Activated CD8-positive, alpha-beta memory T cell treated with anti-CD3 and anti-CD28 coated beads for 48 hours (primary cell): ENCODE measurements around the gene SERINC5.

Experiments used
- DNase-seq, 3 experiments: peaks; one replicate each; pipeline ENCODE4 v3.0.0-alpha.2; 2020; ENCODE audit warnings: low read depth in 2 of 3, low spot score in 2 of 3

Gene SERINC5

DNA sequence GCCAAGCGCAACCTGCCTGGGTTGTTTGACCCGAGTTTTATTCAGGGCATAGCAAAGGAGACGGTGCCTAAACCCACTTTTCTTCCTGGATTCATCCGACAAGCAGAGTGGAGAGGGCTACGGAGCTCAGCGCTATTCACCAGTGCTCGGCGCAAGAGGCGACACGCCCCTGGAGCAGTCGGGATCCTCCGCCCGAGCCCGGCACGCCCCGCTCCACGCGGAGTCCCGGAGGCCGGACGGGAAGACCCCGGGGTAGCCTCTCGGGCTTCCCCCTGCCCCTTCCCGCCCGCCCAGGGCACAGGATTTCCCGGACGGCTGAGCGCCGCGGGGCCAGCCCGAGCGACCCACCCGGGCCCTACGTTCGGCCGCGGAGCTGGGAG lies 427 bp downstream of the SERINC5 start:
- peak in 1 of 3 experiments; percentile 24 for DNase-seq

GRCh38 chr5:80254767-80255430 lies 949 bp downstream of the SERINC5 start:
- no peak for DNase-seq

GRCh38 chr5:80251636-80252035 lies 4.2 kb downstream of the SERINC5 start:
- DNase-seq: no peak

GRCh38 chr5:80250801-80251200 lies 5.0 kb downstream of the SERINC5 start:
- DNase-seq: no peak

DNA sequence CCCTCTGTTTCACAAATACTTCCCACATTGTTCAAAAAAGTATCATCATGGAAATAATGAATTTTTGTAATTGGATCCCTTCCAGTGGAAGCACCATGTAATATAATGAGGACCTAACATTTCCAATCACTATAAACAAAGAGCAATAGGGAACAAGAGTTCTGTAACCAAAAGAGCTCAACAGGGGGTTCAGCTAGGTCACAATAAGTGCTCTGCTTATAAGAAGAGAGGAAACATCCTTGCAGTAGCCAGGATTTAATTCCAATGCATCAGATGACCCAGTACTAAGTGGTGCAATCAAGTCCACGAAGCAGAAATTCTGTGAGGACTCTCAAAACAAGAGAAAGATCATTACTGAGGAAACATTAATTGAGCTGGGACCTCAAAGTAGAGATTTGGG lies 5.9 kb downstream of the SERINC5 start:
- no peak for DNase-seq

- no peak for DNase-seq
Measured at GRCh38 chr5:80248378-80248777, 7.5 kb downstream of the SERINC5 start.

- no peak for DNase-seq
Measured at GRCh38 chr5:80246995-80247729, 8.7 kb downstream of the SERINC5 start.

GRCh38 chr5:80246001-80246758 lies 9.7 kb downstream of the SERINC5 start:
- DNase-seq: no peak

DNA sequence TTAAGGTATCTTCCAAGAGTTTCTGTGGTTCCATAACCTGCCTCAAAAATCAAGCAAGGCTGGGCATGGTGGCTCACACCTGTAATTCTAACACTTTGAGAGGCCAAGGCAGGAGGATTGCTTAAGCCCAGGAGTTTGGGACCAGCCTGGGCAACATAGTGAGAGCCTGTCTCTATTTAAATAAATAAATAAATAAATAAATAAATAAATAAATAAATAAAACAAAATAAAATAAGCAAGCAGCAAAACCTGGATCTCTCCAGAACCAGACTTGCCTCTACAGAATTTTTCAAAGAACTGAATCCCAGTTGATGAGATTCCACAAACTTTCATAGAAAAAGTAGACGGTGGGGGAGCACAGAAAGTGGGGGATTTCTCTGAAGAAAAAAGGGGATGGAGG lies 12.3 kb downstream of the SERINC5 start:
- DNase-seq: no peak

DNA sequence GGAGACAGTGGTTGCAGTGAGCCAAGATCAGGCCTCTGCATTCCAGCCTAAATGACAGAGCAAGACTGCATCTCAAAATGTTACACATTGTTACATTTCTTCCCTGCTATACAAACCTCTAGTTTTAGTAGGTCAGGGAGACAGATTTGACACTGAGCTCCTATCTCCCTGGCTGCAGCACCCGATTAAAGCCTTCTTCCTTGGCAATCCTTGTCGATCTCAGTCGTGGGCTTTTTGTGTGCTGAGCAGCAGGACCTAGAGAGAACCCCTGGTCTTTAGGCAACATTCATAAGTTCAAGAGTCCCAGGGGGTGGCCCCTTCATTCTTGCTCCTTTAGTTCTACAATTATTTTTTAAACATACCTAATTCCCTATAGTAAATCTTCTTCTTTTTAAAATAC lies 13.0 kb downstream of the SERINC5 start:
- DNase-seq: no peak

- DNase-seq: no peak
Measured at GRCh38 chr5:80240368-80240986, 15.4 kb downstream of the SERINC5 start.

DNA sequence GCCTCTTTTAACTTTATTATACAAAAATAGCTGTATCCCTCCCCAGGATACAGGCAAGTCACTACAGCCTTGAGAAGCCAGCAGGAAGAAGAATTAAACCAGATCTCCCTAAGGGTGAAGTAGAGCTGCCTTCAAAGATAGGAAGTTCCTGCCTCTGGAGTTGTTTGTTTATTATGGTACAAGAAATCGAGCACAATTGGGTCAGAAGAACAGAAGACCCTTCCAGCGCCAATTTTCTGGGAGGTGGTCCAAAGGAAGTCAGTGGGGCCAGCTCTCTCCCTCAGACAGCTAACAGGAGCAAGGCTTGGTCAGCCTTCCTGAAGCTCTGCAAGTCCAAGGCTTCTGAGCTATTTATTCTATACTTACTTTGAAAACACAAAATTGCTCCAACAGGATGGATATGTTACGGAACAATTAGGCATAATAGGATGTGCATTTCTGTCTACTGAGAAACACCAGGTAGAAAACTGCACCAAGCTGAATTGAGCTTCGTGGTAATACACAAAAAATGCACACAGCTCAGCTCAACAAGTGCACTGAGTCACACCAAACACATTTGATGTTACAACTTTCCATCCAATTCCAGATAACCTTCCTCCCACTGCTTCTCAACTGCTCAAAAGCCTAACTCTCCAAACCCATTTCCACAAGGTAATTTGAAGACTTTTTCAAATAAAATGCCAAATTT lies 16.0 kb downstream of the SERINC5 start:
- no peak for DNase-seq

- DNase-seq: no peak
Measured at GRCh38 chr5:80238778-80239679, 16.8 kb downstream of the SERINC5 start.

- no peak for DNase-seq
Measured at GRCh38 chr5:80238097-80238496, 17.8 kb downstream of the SERINC5 start.

DNA sequence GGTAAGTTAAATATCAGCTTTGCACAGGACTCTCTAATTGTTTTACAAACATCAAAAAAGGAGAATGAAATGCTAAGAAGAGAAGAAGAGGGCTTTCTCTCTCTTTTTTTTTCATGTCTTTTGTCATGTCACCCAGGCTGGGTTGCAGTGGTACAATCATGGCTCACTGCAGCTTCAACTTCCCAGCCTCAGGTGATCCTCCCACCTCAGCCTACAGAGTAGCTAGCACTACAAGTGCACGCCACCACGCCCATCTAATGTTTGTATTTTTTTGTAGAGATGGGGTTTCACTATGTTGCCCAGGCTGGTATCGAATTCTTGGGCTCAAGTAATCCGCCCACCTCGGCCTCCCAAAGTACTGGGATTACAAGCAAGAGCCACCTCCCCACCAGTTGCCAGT lies 18.6 kb downstream of the SERINC5 start:
- DNase-seq: no peak

GRCh38 chr5:80234116-80234948 lies 21.5 kb downstream of the SERINC5 start:
- DNase-seq: no peak

- no peak for DNase-seq
Measured at GRCh38 chr5:80231693-80232092, 24.2 kb downstream of the SERINC5 start.

DNA sequence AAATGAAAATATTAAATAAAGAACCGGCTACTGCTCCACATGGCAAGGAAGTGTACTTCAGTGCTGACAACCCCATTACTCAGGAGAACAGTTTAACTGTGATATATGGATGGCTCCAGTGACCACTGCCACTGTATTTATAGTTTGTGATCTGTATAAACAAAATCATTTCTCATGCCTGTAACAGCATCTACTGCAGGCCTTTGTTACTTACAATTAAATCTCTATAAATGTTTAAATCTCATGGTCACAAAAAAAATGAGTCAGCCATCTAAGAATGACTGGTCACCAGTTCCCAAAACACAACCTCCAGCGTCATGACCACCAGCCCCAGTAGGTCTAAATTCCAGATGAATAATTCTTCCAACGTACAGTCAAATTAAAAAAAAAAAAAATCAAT lies 24.6 kb downstream of the SERINC5 start:
- no peak for DNase-seq

GRCh38 chr5:80230269-80230992 lies 25.4 kb downstream of the SERINC5 start:
- no peak for DNase-seq
